HG02610 (cell line): ENCODE data around the gene TSHB.
"Not testable (repeated sequence)": the region's sequence is repeated elsewhere in the genome, so short reads cannot be mapped to it uniquely, and the experiment has no call there.

Experiments
- ATAC-seq: cut with Tn5 transposase; IDR thresholded peaks from one replicate; pipeline ENCODE4 v1.9.1; 2021; ENCODE audit warnings: mild to moderate bottlenecking, moderate library complexity; ENCODE audit not compliant: unreplicated experiment

The TSHB gene

GRCh38 chr1:115029526-115029925, at the start of gene TSHB:
Gene TSHB (plus strand): TSS chr1:115029826. CDS start chr1:115033363, 3,537 bp downstream.
- ATAC-seq: no peak

GRCh38 chr1:114982251-114982650, 47.4 kb upstream of the TSHB start:
- ATAC-seq: no peak

- ATAC-seq: no peak
Observed at GRCh38 chr1:114986286-114986685, 43.3 kb upstream of the TSHB start.

- ATAC-seq: no peak
Observed at GRCh38 chr1:114988095-114988494, 41.5 kb upstream of the TSHB start.

GRCh38 chr1:114997510-114998289, 31.9 kb upstream of the TSHB start:
- no peak for ATAC-seq

- ATAC-seq: no peak
Observed at GRCh38 chr1:115006191-115006590, 23.4 kb upstream of the TSHB start.

- no peak for ATAC-seq
Observed at GRCh38 chr1:115012006-115012405, 17.6 kb upstream of the TSHB start.

- ATAC-seq: no peak
Observed at GRCh38 chr1:115012434-115012833, 17.2 kb upstream of the TSHB start.

GRCh38 chr1:115013792-115014191, 15.8 kb upstream of the TSHB start:
- no peak for ATAC-seq

GRCh38 chr1:115019549-115019948, 10.1 kb upstream of the TSHB start:
- ATAC-seq: not testable (repeated sequence)

GRCh38 chr1:115021145-115021544, 8.5 kb upstream of the TSHB start:
- no peak for ATAC-seq

- ATAC-seq: no peak
Observed at GRCh38 chr1:115023593-115023992, 6.0 kb upstream of the TSHB start.

- ATAC-seq: no peak
Observed at GRCh38 chr1:115031595-115031994, 2.0 kb downstream of the TSHB start.

- ATAC-seq: no peak
Observed at GRCh38 chr1:115035652-115036051, 6.0 kb downstream of the TSHB start.

- ATAC-seq: no peak
Observed at GRCh38 chr1:115036814-115037507, 7.3 kb downstream of the TSHB start.

GRCh38 chr1:115040501-115040900, 10.9 kb downstream of the TSHB start:
- no peak for ATAC-seq

GRCh38 chr1:115041654-115042053, 12.0 kb downstream of the TSHB start:
- no peak for ATAC-seq

- ATAC-seq: no peak
Observed at GRCh38 chr1:115046751-115047150, 17.1 kb downstream of the TSHB start.

GRCh38 chr1:115051850-115052249, 22.2 kb downstream of the TSHB start:
- no peak for ATAC-seq

- ATAC-seq: no peak
Observed at GRCh38 chr1:115052454-115053083, 22.9 kb downstream of the TSHB start.

GRCh38 chr1:115056395-115056798, 26.8 kb downstream of the TSHB start:
- ATAC-seq: no peak
